Measurements from ENCODE around the gene NRDC. TPM values are rescaled to one million over a fixed set of nuclear protein-coding genes. Genes with fewer than 3 reads are reported as not detected.

NRDC gene
- polyA plus RNA-seq, 1 experiment, result 69.2 TPM

DNA sequence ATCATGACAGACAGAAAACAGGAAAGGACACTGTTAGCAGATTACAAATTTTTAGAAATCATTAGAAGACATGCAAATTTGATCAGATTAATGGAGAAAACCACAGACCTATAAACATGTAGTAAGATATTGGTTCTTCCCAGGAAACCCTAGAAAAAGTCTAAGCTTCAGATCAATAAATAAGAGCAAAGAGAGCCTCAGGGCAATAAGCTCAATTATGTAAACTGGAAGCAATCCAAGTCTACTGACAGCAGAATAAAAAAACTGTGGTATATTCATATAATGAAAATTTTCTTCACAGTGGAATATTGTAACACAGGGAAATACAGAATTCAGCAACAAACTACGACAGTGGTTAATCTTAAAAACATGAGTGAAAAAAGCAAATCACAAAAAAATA lies 36.3 kb downstream of the NRDC start:
- no peaks in the 10 kb centered on the region for H3K27me3 ChIP-seq (ENCODE audit: control insufficient read depth, insufficient read depth, low read length)
- H3K36me3 ChIP-seq (ENCODE audit: control insufficient read depth, insufficient read depth, low read length), result peaks cover 2% of the 10 kb centered on the region
- ChIA-PET CTCF (no interaction called here), POLR2A (no interaction called here)
- TF ChIP-seq, protein P1, sequence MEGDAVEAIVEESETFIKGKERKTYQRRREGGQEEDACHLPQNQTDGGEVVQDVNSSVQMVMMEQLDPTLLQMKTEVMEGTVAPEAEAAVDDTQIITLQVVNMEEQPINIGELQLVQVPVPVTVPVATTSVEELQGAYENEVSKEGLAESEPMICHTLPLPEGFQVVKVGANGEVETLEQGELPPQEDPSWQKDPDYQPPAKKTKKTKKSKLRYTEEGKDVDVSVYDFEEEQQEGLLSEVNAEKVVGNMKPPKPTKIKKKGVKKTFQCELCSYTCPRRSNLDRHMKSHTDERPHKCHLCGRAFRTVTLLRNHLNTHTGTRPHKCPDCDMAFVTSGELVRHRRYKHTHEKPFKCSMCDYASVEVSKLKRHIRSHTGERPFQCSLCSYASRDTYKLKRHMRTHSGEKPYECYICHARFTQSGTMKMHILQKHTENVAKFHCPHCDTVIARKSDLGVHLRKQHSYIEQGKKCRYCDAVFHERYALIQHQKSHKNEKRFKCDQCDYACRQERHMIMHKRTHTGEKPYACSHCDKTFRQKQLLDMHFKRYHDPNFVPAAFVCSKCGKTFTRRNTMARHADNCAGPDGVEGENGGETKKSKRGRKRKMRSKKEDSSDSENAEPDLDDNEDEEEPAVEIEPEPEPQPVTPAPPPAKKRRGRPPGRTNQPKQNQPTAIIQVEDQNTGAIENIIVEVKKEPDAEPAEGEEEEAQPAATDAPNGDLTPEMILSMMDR (IDR thresholded peaks at IDR 0.05; ENCODE audit: insufficient read depth, low read depth, low read length), result no peak
- DNase-seq (ENCODE audit: low read depth), result no peak
- H3K4me3 ChIP-seq (ENCODE audit: low read depth, low read length), result no peak overlapping the region

DNA sequence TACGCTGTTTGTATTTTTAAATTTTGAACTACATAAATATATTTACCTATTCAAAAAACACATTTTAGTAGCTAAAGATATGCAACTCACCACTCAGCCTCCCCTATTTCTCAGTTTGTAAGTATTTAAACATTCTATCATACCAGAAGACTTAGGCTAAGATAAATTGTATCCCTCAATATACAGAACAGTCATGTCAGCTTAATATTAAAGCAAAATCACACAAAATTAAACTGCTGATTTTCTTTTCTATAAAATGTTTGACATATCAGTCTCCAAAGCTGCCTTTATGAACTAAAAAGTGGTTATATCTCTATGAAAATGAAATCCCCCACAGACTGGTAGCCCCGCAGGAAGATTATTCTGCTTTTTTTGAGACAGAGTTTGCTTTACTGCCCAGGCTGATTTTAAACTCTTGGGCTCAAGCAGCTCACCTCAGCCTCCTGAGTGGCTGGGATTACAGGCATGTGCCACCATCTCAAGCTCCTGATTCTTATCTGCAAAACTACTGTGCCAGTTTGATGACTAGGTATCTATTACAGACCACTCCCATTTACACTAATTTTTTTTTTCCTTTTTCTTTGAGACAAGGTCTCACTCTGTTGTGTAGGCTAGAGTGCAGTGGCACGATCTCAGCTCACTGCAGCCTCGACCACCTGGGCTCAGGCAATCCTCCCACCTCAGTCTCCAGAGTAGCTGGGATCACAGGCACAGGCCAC lies 37.6 kb downstream of the NRDC start:
- POLR2A ChIA-PET, result interaction anchor here (0.6 kb wide), 1 partner anchor 164 kb away, joined by 4 read pairs; no protein-coding TSS in a partner anchor
- H3K36me3 ChIP-seq (ENCODE audit: control insufficient read depth, insufficient read depth, low read length), result peaks cover 2% of the 10 kb centered on the region; the same call in 1 of the 2 replicates
- no peaks in the 10 kb centered on the region for H3K27me3 ChIP-seq (ENCODE audit: control insufficient read depth, insufficient read depth, low read length)
- no peak overlapping the region for H3K4me3 ChIP-seq (ENCODE audit: low read depth, low read length)
- no peak for DNase-seq (ENCODE audit: low read depth)
- TF ChIP-seq, protein P1 (IDR thresholded peaks at IDR 0.05; ENCODE audit: insufficient read depth, low read depth, low read length), result no peak
- CTCF ChIA-PET, result interaction anchor here (0.6 to 1.0 kb wide), 3 partner anchors 9 to 28 kb away, joined by 3 to 6 read pairs (median 3); no protein-coding TSS in a partner anchor

DNA sequence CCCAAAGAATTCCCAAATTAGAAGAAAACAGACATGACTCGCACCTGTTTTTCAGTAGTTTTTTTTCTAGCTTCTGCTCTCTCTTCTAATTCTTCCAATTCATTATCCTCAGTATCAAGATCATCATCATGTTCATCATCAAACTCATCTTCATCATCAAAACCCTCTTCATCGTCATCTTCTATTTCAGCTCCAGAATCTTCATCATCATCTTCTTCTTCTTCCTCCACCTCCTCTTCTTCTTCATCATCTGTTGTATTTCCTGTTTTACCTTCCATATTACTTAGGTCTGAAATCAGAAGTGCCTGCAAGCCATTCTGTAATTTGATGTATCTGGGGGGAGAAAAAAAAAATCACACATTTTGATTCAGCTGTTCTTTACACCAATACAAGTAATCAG lies 38.3 kb downstream of the NRDC start:
- no peak for DNase-seq (ENCODE audit: low read depth)
- ChIA-PET CTCF (interaction anchor here (0.8 kb wide), 1 partner anchor 10 kb away, joined by 3 read pairs; no protein-coding TSS in a partner anchor), POLR2A (interaction anchor here (0.6 kb wide), 1 partner anchor 165 kb away, joined by 4 read pairs; no protein-coding TSS in a partner anchor)
- no peaks in the 10 kb centered on the region for H3K27me3 ChIP-seq (ENCODE audit: control insufficient read depth, insufficient read depth, low read length)
- peaks cover 4% of the 10 kb centered on the region; the same call in 1 of the 2 replicates for H3K36me3 ChIP-seq (ENCODE audit: control insufficient read depth, insufficient read depth, low read length)
- TF ChIP-seq, protein P1 (IDR thresholded peaks at IDR 0.05; ENCODE audit: insufficient read depth, low read depth, low read length), result no peak
- H3K4me3 ChIP-seq (ENCODE audit: low read depth, low read length), result no peak overlapping the region

DNA sequence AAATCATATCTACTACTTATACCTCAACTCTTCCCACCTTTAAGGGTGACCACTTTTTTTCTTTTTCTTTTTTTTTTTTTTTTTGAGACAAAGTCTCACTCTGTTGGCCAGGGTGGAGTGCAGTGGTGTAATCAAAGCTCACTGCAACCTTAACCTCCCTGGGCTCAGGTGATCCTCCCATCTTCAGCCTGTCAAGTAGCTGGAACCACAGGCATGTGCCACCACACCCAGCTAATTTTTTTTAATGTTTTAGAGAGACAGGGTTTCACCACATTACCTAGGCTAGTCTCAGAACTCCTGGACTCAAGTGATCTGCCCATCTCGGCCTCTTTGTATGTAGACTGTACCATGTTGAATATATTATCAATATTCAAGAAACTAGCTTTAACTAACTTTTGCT lies 39.4 kb downstream of the NRDC start:
- TF ChIP-seq, protein P1 (IDR thresholded peaks at IDR 0.05; ENCODE audit: insufficient read depth, low read depth, low read length), result no peak
- Histone ChIP-seq H3K27me3 (ENCODE audit: control insufficient read depth, insufficient read depth, low read length) (no peaks in the 10 kb centered on the region), H3K4me3 (ENCODE audit: low read depth, low read length) (no peak overlapping the region), H3K36me3 (ENCODE audit: control insufficient read depth, insufficient read depth, low read length) (peaks cover 4% of the 10 kb centered on the region)
- CTCF ChIA-PET, result interaction anchor here (0.6 kb wide), 1 partner anchor 65 kb away, joined by 3 read pairs; no protein-coding TSS in a partner anchor
- POLR2A ChIA-PET, result no interaction called here
- DNase-seq (ENCODE audit: low read depth), result no peak

DNA sequence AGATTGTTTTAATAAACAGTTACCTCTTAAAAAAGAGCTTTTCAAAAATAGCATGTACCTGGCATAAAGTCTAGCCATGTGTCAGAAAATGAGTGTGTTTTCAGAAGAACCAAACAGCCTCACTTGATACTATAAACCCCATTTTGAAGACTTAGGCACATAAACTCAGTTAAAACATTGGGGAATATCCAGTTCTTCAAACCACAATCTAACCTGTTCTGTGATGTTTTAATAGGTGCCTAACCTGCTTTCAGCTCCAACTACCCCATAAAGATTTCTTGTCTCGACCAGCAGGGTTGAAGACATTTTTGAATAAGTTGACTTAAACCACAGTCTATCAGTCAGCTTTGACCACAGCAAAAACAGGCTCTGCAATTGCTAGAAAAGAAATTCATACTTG lies 41.3 kb downstream of the NRDC start:
- Histone ChIP-seq H3K27me3 (ENCODE audit: control insufficient read depth, insufficient read depth, low read length) (no peaks in the 10 kb centered on the region), H3K36me3 (ENCODE audit: control insufficient read depth, insufficient read depth, low read length) (peaks cover 7% of the 10 kb centered on the region), H3K4me3 (ENCODE audit: low read depth, low read length) (no peak overlapping the region)
- DNase-seq (ENCODE audit: low read depth), result no peak
- CTCF ChIA-PET, result interaction anchor here (1.6 kb wide), 1 partner anchor 12 kb away, joined by 4 read pairs; no protein-coding TSS in a partner anchor
- TF ChIP-seq, protein P1 (IDR thresholded peaks at IDR 0.05; ENCODE audit: insufficient read depth, low read depth, low read length), result no peak
- POLR2A ChIA-PET, result no interaction called here
